Naive thymus-derived CD4-positive, alpha-beta T cell (primary cell): ENCODE measurements around the gene NNT. TPM values are rescaled to one million over a fixed set of nuclear protein-coding genes. Genes with fewer than 3 reads are reported as not detected.

Source experiments
- ATAC-seq: fragments of 150-1000 bp; cut with Tn5 transposase; 2 replicates; pipeline ENCODE4 v1.10.0; 2021; ENCODE audit warnings: mild to moderate bottlenecking, moderate library complexity
- CTCF ChIA-PET: fragments of 350-600 bp; sonication (Branson Sonifier 250); formaldehyde crosslinking; loops from one replicate; lab custom pipeline; 2021; ENCODE audit warnings: antibody characterized with exemption; lab: Charles Lee
- POLR2A ChIA-PET: fragments of 350-600 bp; sonication (Branson Sonifier 250); formaldehyde crosslinking; loops from one replicate; lab custom pipeline; 2021; ENCODE audit warnings: antibody characterized with exemption, inconsistent platforms; lab: Charles Lee
- DNase-seq, 9 donors: peaks; one replicate each; pipeline versions ENCODE4 v3.0.0 to v3.0.0-alpha.2; 2020 to 2022; ENCODE audit warnings: mixed read lengths in 1 of 9
- H3K27ac ChIP-seq: one replicate; pipeline ENCODE4 v1.7.0; 2013; ENCODE audit warnings: mild to moderate bottlenecking, low read depth, low read length, moderate library complexity
- H3K27me3 ChIP-seq, 2 donors: one replicate each; pipeline ENCODE4 v1.7.0; 2013; ENCODE audit warnings: low read length in 2 of 2, mild to moderate bottlenecking in 2 of 2, moderate library complexity in 2 of 2; ENCODE audit not compliant: control insufficient read depth in 2 of 2, insufficient read depth in 2 of 2
- H3K36me3 ChIP-seq, 3 experiments: 1 replicate in 2 of 3; 2 replicates in 1 of 3; pipeline ENCODE4 v1.7.0; 2013; ENCODE audit warnings: low read length in 3 of 3, mild to moderate bottlenecking in 3 of 3, moderate library complexity in 1 of 3; ENCODE audit not compliant: insufficient read depth in 3 of 3, control insufficient read depth in 2 of 3
- H3K4me1 ChIP-seq, 2 donors: one replicate each; pipeline ENCODE4 v1.7.0; 2013; ENCODE audit warnings: low read length in 2 of 2, mild to moderate bottlenecking in 2 of 2, moderate library complexity in 1 of 2; ENCODE audit not compliant: control insufficient read depth in 2 of 2, insufficient read depth in 2 of 2
- H3K4me3 ChIP-seq: 2 replicates; pipeline ENCODE4 v1.7.0; 2013; ENCODE audit warnings: mild to moderate bottlenecking, low read length
- H3K9me3 ChIP-seq, 3 experiments: 1 replicate in 2 of 3; 2 replicates in 1 of 3; pipeline ENCODE4 v1.7.0; 2013; ENCODE audit warnings: low read length in 3 of 3; ENCODE audit not compliant: control insufficient read depth in 2 of 3
- H3K27ac Mint-ChIP-seq, 9 donors: one replicate each; pipeline ENCODE4 v1.8.0; 2020 to 2022; ENCODE audit warnings: mixed read lengths in 9 of 9, mild to moderate bottlenecking in 8 of 9, moderate library complexity in 5 of 9, inconsistent platforms in 2 of 9
- H3K27me3 Mint-ChIP-seq, 5 donors: one replicate each; pipeline ENCODE4 v1.8.0; 2021 to 2022; ENCODE audit warnings: mixed read lengths in 5 of 5, mild to moderate bottlenecking in 1 of 5
- H3K36me3 Mint-ChIP-seq, 5 donors: one replicate each; pipeline ENCODE4 v1.8.0; 2020 to 2022; ENCODE audit warnings: mixed read lengths in 5 of 5, mild to moderate bottlenecking in 3 of 5, inconsistent platforms in 1 of 5
- H3K4me1 Mint-ChIP-seq, 7 donors: one replicate each; pipeline ENCODE4 v1.8.0; 2020 to 2022; ENCODE audit warnings: mixed read lengths in 7 of 7, mild to moderate bottlenecking in 3 of 7, inconsistent platforms in 1 of 7
- H3K4me3 Mint-ChIP-seq, 10 donors: one replicate each; pipeline ENCODE4 v1.8.0; 2020 to 2022; ENCODE audit warnings: mild to moderate bottlenecking in 10 of 10, mixed read lengths in 10 of 10, moderate library complexity in 6 of 10, inconsistent platforms in 2 of 10
- H3K9me3 Mint-ChIP-seq, 11 donors: one replicate each; pipeline ENCODE4 v1.8.0; 2020 to 2022; ENCODE audit warnings: mixed read lengths in 11 of 11, mild to moderate bottlenecking in 4 of 11, inconsistent platforms in 1 of 11, moderate library complexity in 1 of 11
- intact Hi-C, 2 donors: fragments of 100-400 bp; cut with micrococcal nuclease; formaldehyde crosslinking; loops; one replicate each; pipeline ENCODE4 v1.15.1; 2023
- polyA plus RNA-seq, 2 donors: library from polyadenylated mRNA; unstranded; fragments of 300-500 nt; fragmentation: Illumina TruSeq; gene quantifications; one replicate each; pipeline ENCODE4 v1.2.3, GENCODE V29; 2021
- total RNA-seq, 6 experiments: library from RNA in 5 of 6; stranded (reverse) in 5 of 6; gene quantifications; 1 replicate in 5 of 6; 2 replicates in 1 of 6; pipeline ENCODE4 v1.2.3 and lab custom pipeline; 2021 to 2026

NNT gene
- total and polyA plus RNA-seq, 7 experiments from 2014 or later = 42.5 to 73.5 (median 48.8) TPM

DNA sequence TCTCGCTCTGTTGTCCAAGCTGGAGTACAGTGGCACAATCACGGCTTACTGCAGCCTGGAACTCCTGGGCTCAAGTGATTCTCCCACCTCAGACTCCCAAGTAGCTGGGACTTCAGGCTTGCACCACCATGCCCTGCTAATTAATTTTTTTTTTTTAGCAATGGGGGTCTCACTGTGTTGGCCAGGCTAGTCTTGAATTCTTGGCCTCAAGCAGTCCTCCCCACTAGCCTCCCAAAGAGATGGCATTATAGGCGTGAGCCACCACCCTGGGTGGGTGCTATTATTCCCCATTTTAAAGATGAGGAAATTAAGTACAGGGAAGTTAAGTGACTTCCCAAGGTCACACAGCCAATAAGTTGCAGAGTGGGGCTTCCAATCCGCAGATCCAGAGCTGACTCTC is 1.7 kb downstream of the NNT start:
- Mint-ChIP-seq H3K27me3 (no peaks in the 10 kb centered on the region), H3K9me3 (peaks cover 0 to 3% (median 0%) of the 10 kb centered on the region in 11 donors), H3K36me3 (peaks cover 0 to 32% (median 18%) of the 10 kb centered on the region in 5 donors), H3K27ac (peak overlapping the region in 5 of 9 donors; percentile 25 to 95 (median 89)), H3K4me3 (peak overlapping the region; percentile 45 to 99 (median 94)), H3K4me1 (peaks cover 20 to 74% (median 65%) of the 10 kb centered on the region in 7 donors)
- peaks cover 6 to 17% of the 10 kb centered on the region in 2 donors for H3K4me1 ChIP-seq
- ATAC-seq (no peak), DNase-seq (no peak)
- H3K36me3 ChIP-seq = peaks cover 0 to 10% (median 8%) of the 10 kb centered on the region in 3 experiments
- intact Hi-C loops = loop anchor here (5.0 to 10.0 kb wide), 5 partner anchors 292 to 1700 kb away; partner anchors contain the start of genes FBXO4 (in 1 of the 2), HMGCS1 (in 1 of the 2), RIMOC1 (in 1 of the 2) and ZNF131 (in 1 of the 2)
- H3K9me3 ChIP-seq = no peaks in the 10 kb centered on the region
- H3K4me3 ChIP-seq = no peak overlapping the region
- ChIA-PET POLR2A (interaction anchor here (1.0 to 5.1 kb wide), 3 partner anchors 50 to 122 kb away, joined by 3 to 73 read pairs (median 30); partner anchors contain the start of gene TMEM267), CTCF (interaction anchor here (0.6 to 1.2 kb wide), 4 partner anchors 13 to 133 kb away, joined by 3 to 4 read pairs (median 3); partner anchors contain the start of gene TMEM267)
- peak overlapping the region; percentile 87 for H3K27ac ChIP-seq
- no peaks in the 10 kb centered on the region for H3K27me3 ChIP-seq

DNA sequence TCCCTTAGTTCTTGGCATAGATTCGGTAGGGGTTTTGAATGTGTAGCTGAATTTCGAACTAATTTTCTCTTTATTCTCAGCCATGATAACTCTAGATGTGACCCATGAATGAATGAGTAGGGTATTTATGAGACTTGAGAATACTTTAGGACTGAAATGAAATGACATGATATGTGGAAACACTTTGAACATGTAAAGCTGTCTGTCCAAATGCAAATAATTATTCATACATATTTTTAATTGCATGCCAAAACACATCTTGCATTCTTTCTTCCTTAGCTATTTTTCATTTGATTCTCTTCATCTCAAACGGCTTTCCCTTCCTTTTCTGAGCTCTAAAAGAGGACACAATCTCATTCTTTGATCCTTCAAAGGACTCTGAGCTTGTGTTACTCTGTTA is 3.4 kb downstream of the NNT start:
- Mint-ChIP-seq H3K4me1 (peaks cover 27 to 75% (median 68%) of the 10 kb centered on the region in 7 donors), H3K36me3 (peaks cover 3 to 35% (median 21%) of the 10 kb centered on the region in 5 donors)
- CTCF ChIA-PET = interaction anchor here (0.6 to 0.8 kb wide), 2 partner anchors 697 to 1206 kb away, joined by 3 read pairs; no protein-coding TSS in a partner anchor

GRCh38 chr5:43608406-43608805 is 5.4 kb downstream of the NNT start:
- no peak overlapping the region for H3K27ac Mint-ChIP-seq
- Histone ChIP-seq H3K27ac (no peak overlapping the region), H3K27me3 (no peaks in the 10 kb centered on the region), H3K36me3 (peaks cover 0 to 28% (median 27%) of the 10 kb centered on the region in 3 experiments), H3K9me3 (no peaks in the 10 kb centered on the region), H3K4me1 (peaks cover 0 to 10% of the 10 kb centered on the region in 2 donors), H3K4me3 (no peak overlapping the region)
- H3K4me3 Mint-ChIP-seq = no peak overlapping the region
- intact Hi-C loops = loop anchor here in 1 of 2 donors (10.0 kb wide), 1 partner anchor 1704 kb away; the partner anchor contains the start of gene RIMOC1
- H3K27me3 Mint-ChIP-seq = no peaks in the 10 kb centered on the region
- peaks cover 0 to 3% (median 0%) of the 10 kb centered on the region in 11 donors for H3K9me3 Mint-ChIP-seq
- DNase-seq (no peak), ATAC-seq (no peak)
- H3K36me3 Mint-ChIP-seq = peaks cover 8 to 42% (median 29%) of the 10 kb centered on the region in 5 donors
- POLR2A ChIA-PET = interaction anchor here (0.9 to 1.6 kb wide), 2 partner anchors 56 to 124 kb away, joined by 3 to 9 read pairs; partner anchors contain the start of gene TMEM267
- CTCF ChIA-PET = no interaction called here
- peaks cover 21 to 63% (median 54%) of the 10 kb centered on the region in 7 donors for H3K4me1 Mint-ChIP-seq

More for the DNA sequence above, 3.4 kb downstream of the NNT start:
- Histone ChIP-seq H3K36me3 (peaks cover 0 to 20% (median 16%) of the 10 kb centered on the region in 3 experiments), H3K27me3 (no peaks in the 10 kb centered on the region), H3K4me1 (peaks cover 6 to 17% of the 10 kb centered on the region in 2 donors), H3K9me3 (no peaks in the 10 kb centered on the region), H3K4me3 (no peak overlapping the region), H3K27ac (no peak overlapping the region)
- ATAC-seq (no peak), DNase-seq (no peak)
- POLR2A ChIA-PET = interaction anchor here (0.9 to 5.1 kb wide), 2 partner anchors 122 to 210 kb away, joined by 3 to 73 read pairs; partner anchors contain the start of gene TMEM267
- no peaks in the 10 kb centered on the region for H3K27me3 Mint-ChIP-seq
- peaks cover 0 to 3% (median 0%) of the 10 kb centered on the region in 11 donors for H3K9me3 Mint-ChIP-seq
- H3K4me3 Mint-ChIP-seq = peak overlapping the region in 1 of 10 donors; percentile 14
- intact Hi-C loops = loop anchor here in 1 of 2 donors (10.0 kb wide), 1 partner anchor 1702 kb away; the partner anchor contains the start of gene RIMOC1
- H3K27ac Mint-ChIP-seq = peak overlapping the region in 2 of 9 donors; percentile 7 to 19

DNA sequence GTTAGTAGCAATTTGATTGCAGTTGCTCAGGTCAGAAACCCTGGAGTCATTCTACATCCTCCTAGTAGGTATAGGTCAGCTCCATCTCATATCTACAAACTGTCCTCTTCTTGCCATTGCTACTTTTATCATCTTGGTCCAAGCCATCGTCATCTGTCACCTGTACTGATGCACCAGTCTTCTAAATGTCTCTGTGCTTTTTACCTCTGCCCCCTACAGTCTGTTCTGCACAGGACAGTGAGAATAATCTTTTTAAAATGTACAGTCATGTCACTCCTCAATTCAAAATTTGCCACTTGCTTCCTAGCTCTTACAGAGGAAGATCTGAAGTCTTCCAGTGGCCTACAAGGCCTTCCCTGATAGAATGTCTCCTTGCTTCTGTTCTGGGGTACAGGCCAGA is 6.8 kb downstream of the NNT start:
- Histone ChIP-seq H3K27me3 (no peaks in the 10 kb centered on the region), H3K4me1 (peaks cover 0 to 4% of the 10 kb centered on the region in 2 donors), H3K27ac (no peak overlapping the region), H3K9me3 (no peaks in the 10 kb centered on the region), H3K4me3 (no peak overlapping the region), H3K36me3 (peaks cover 0 to 39% (median 33%) of the 10 kb centered on the region in 3 experiments)
- ChIA-PET CTCF (interaction anchor here (0.7 to 1.8 kb wide), 2 partner anchors 22 to 124 kb away, joined by 5 to 9 read pairs; no protein-coding TSS in a partner anchor), POLR2A (interaction anchor here (1.3 to 1.6 kb wide), 2 partner anchors 54 to 126 kb away, joined by 3 to 9 read pairs; partner anchors contain the start of gene TMEM267)
- peak in 4 of 9 donors; percentile 10 to 20 (median 16) for DNase-seq
- H3K27ac Mint-ChIP-seq = peak overlapping the region in 5 of 9 donors; percentile 2 to 22 (median 11)
- intact Hi-C loops = loop anchor here in 1 of 2 donors (10.0 kb wide), 1 partner anchor 1705 kb away; the partner anchor contains the start of gene RIMOC1
- H3K9me3 Mint-ChIP-seq = peaks cover 0 to 1% (median 0%) of the 10 kb centered on the region in 11 donors
- ATAC-seq = peak; percentile 72
- H3K4me3 Mint-ChIP-seq = no peak overlapping the region
- H3K36me3 Mint-ChIP-seq = peaks cover 8 to 43% (median 29%) of the 10 kb centered on the region in 5 donors
- peaks cover 11 to 51% (median 41%) of the 10 kb centered on the region in 7 donors for H3K4me1 Mint-ChIP-seq
- no peaks in the 10 kb centered on the region for H3K27me3 Mint-ChIP-seq

DNA sequence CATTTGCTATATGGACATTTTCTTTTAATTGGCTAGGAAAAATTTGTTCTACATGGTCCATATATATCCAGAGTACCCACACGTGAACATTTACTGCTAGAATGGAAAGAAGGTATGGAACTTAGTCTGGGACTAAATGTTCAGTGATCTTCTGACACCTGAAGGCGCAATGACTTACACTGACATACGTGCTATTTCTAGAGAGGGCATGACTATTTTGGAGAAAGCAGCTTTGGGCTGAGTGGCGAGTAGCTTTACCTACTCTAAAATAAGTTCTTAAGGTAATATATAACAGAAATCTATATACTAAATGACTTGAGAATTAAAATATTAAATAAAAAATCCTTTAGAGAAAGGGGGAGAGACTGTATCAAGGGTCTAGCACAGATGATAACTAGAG is 10.4 kb downstream of the NNT start:
- ATAC-seq (no peak), DNase-seq (no peak)
- intact Hi-C loops = no loop called here
- no peaks in the 10 kb centered on the region for H3K27me3 Mint-ChIP-seq
- ChIA-PET CTCF (interaction anchor here (0.6 to 1.5 kb wide), 2 partner anchors 18 to 496 kb away, joined by 4 to 6 read pairs; no protein-coding TSS in a partner anchor), POLR2A (no interaction called here)
- H3K36me3 Mint-ChIP-seq = peaks cover 8 to 35% (median 21%) of the 10 kb centered on the region in 5 donors
- no peak overlapping the region for H3K27ac Mint-ChIP-seq
- Histone ChIP-seq H3K9me3 (no peaks in the 10 kb centered on the region), H3K27ac (no peak overlapping the region), H3K36me3 (peaks cover 0 to 51% (median 33%) of the 10 kb centered on the region in 3 experiments), H3K27me3 (no peaks in the 10 kb centered on the region), H3K4me1 (peaks cover 0 to 2% of the 10 kb centered on the region in 2 donors), H3K4me3 (no peak overlapping the region)
- H3K4me1 Mint-ChIP-seq = peaks cover 6 to 26% (median 20%) of the 10 kb centered on the region in 7 donors
- no peaks in the 10 kb centered on the region for H3K9me3 Mint-ChIP-seq
- no peak overlapping the region for H3K4me3 Mint-ChIP-seq

- no peaks in the 10 kb centered on the region for H3K9me3 ChIP-seq
- no peaks in the 10 kb centered on the region for H3K27me3 ChIP-seq
- Mint-ChIP-seq H3K9me3 (no peaks in the 10 kb centered on the region), H3K27me3 (no peaks in the 10 kb centered on the region), H3K27ac (no peak overlapping the region), H3K4me1 (peaks cover 4 to 20% (median 10%) of the 10 kb centered on the region in 7 donors), H3K36me3 (peaks cover 11 to 40% (median 18%) of the 10 kb centered on the region in 5 donors), H3K4me3 (no peak overlapping the region)
- no peak overlapping the region for H3K27ac ChIP-seq
- ChIA-PET CTCF (interaction anchor here (0.6 kb wide), 1 partner anchor 14 kb away, joined by 3 read pairs; no protein-coding TSS in a partner anchor), POLR2A (no interaction called here)
- intact Hi-C loops = no loop called here
- H3K4me3 ChIP-seq = no peak overlapping the region
- peaks cover 0 to 48% (median 17%) of the 10 kb centered on the region in 3 experiments for H3K36me3 ChIP-seq
- H3K4me1 ChIP-seq = no peaks in the 10 kb centered on the region
- no peak for DNase-seq
- ATAC-seq = no peak
Measured at GRCh38 chr5:43615445-43616184, 12.6 kb downstream of the NNT start.
